NCI-H128 (cell line): ENCODE results near the gene RHOBTB1.

Experiments
- DNase-seq: peaks from one replicate; lab custom pipeline; 2025; ENCODE audit not compliant: unreplicated experiment; lab: John Stamatoyannopoulos, UW

RHOBTB1 gene

DNA sequence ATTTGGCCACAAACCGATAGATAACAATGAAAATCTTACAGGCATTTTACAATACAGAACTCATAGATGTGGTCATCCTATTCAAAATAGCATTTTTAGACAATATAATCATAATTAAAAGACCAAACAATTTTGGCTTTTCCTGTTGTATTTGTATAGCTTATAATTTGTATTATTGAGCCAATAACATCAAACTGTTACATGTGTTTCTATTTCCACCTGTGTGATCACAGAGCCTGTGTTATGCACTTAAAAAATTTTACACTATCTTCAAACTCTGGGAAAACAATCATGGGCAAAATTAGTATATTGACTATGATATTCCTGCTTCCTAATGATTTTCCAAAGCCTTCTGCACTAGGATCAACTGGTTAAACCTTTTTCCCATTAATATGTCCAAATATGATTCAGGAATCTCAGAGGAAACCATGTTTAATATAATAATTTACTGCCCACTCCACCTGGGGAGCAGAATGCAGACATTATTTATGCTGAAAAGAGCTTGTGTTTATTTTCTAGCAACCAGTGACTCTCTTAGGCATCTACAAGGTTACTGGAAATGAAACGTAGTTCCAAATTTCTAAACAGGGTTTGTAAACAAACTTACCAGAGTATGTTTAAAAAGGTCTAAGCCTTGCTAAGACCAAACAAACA, 1.7 kb downstream of the RHOBTB1 start:
- DNase-seq: no peak

DNA sequence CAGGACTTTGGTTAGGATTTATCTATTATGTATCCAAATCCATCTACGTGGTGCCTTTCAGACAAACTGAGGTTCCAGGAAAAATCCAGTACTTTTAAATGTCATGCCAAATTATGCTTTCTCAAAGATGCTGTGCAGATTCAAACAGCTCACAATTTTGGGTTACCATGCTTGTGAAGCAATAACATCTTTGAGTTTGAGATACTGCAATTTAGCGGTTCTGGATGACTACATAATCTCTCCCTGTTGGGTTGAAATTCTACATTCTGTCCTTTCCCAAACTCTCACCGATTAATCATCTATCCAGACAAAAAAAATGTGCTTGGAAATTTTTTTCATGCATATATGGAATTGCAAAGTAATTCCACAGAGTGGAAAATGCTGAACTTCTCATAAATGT, 3.5 kb downstream of the RHOBTB1 start:
- DNase-seq: no peak

DNA sequence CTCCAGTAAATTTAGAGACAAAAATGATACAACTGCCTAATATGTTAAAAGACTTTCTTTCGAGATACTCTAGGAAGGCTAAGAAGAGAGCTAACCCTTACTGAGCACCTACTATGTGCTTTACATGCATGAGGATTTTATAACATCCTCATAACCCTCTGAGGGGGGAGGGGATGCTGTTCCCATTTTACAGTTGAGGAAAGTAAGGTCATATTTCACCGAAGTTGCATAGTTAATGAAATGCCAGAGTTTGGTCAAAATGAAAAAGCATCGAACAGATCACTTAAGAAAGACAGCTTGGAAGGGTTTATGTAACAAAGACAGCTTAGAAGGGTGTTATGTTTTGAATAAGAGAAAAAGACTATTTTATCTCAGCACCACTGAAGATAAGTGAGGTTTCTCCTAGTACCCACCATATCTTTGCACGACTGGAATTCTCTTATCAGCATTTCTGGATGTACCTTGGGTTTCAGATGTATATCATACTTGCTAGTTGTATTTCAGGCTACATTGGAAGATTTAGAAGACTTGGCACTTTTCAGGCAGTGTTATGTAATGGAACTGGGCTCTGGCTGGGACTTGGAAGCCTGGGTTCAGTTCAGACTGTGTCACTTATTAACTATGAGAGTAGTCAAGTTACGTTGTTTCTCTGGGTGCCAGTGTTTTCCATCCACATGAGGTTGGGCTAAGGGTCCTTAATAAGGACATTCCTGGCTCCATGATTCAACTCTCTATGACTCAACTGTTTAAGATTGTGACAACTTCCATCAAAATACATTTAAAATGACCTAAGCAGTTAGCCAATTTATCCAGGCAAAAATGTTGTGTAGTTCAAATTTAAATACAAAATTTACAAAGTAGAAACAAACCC, 6.0 kb downstream of the RHOBTB1 start:
- no peak for DNase-seq

DNA sequence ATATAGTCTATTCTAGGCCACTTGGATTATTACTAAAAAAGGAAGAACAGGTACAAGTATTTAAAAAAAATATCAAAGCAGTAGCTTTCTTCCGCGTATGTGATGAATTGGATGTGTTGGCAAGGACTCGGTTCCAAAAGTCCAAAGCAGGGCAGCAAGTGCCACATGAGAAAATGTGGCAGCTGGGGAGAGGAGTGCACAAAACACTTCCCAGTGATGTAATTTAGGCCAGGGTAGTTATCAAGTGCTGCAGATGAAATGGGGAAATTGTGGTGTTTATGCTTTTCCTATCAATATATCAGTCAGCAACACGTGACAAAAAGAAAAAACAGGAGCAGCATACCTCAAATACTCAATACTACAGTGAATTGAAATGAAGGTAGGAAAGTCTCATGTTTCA, 7.0 kb downstream of the RHOBTB1 start:
- DNase-seq: no peak

DNA sequence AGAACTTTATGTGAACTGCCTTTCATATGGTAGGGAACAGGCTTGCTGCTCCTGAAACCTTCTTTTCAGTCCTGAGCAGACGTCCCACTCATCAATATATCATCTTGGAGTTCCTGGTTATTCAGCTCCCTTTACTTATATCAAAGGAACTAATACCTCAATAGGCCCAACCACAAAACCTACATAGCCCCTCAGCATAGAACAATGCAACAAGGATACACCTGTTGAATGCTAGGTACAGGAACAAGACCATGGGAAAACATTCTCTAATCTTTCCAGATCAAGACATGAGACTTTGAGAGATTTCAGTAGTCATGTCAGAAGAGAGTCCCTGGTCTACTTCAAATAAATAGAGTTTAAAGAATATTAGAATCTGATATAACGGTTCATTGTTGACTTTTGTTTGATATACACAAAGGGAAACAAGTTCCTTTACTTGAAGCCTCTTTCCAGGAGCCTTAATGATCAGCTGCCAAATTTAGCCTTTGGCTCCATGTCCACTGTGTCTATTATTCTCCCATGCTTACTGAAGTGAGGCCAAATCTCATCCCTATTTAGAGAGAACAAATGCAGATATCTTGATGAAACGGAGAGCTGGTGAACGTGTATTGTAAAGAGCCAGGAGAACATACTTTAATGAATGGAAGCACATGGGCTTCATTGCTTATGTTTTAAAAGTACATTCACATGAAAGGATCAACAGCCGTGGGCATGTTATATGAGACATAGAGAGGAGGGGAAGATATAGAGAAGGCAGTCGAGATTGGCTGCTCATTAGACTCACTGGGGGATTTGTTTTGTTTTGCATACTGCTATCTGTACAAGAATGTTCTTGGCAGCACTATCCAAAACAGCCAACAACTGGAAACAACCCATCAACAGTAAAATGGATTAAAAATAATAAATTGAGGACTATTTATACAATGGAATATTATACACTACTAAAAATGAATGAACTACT, 9.5 kb downstream of the RHOBTB1 start:
- no peak for DNase-seq

DNA sequence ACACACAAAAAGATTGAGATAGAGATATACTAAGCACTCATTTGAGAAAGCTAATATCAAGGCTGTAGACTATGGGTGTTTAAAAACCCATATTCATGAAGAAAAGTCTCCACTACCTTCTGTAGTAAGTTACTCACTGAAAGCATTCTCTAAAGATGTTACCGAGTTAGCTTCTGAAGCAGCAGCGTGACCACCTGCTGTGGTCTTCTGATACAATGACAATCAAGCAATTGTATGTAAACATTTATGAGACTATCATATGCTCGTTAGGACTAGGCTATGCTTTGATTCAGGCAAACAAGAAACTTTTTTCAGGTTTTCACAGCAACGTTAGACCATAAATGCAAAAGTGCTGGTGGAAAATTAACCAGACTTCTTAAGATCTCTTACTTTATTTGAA, 11.2 kb downstream of the RHOBTB1 start:
- DNase-seq: no peak

DNA sequence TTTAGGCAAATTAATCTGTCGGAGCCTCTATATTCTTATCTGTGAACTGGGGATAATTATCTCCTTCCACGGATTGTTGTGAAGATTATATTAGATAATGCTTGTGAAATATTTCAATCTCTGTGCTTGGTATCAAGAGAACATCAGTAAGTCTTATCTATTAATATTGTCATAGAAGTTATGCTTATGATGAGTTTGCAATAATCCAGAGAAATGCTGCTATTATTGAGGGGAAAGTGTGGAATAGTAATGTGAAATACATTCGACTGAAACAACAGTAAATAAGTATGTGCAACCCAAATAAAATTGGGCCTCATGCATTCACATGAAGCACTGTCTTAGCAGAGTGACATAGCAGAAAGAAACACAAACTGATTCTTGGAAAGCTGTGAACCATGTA, 13.7 kb downstream of the RHOBTB1 start:
- DNase-seq: no peak

DNA sequence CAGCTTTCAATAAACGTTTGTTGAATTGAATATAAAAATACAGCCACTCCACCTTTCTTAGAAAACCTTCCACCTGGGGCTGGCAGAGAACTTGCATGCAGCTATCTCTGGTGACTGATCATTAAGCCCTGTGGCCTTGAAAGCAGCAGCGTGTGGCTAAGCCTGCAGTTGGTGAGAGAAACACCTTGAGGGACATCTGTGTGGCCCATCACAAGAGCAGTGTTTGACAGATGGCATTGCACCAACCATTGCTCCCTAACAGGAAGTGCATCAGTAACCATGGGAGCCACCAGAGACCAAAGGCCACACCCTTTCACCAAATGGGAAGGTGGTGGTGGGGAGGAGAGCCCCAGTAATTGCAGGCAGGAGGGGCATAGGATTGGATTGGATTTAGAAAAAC, 22.4 kb downstream of the RHOBTB1 start:
- DNase-seq: no peak

GRCh38 chr10:60920479-60920878, 23.5 kb downstream of the RHOBTB1 start:
- DNase-seq: no peak

GRCh38 chr10:60919551-60919950, 24.4 kb downstream of the RHOBTB1 start:
- DNase-seq: no peak

GRCh38 chr10:60917331-60918280, 26.4 kb downstream of the RHOBTB1 start:
- DNase-seq: no peak

- no peak for DNase-seq
Observed at GRCh38 chr10:60916025-60916424, 28.0 kb downstream of the RHOBTB1 start.

GRCh38 chr10:60914690-60915141, 29.3 kb downstream of the RHOBTB1 start:
- DNase-seq: no peak

DNA sequence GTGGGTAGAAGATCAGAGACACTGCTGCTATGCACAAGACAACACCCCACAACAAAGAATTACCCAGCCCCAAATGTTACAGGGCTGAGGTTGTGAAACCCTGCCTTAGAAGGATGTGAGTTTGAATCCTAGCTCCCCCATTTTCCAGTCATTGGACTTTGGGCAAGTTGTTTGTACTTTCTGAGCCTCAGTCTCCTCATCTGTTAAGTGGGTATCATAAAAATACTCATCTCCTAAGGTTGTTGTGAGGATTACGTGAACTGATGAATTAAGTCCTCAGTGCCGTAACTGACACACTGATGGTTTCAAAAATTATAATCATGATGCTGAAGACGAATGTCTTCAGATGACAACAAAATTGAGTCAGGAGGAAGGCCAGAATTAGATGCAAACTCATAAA, 30.3 kb downstream of the RHOBTB1 start:
- DNase-seq: no peak

DNA sequence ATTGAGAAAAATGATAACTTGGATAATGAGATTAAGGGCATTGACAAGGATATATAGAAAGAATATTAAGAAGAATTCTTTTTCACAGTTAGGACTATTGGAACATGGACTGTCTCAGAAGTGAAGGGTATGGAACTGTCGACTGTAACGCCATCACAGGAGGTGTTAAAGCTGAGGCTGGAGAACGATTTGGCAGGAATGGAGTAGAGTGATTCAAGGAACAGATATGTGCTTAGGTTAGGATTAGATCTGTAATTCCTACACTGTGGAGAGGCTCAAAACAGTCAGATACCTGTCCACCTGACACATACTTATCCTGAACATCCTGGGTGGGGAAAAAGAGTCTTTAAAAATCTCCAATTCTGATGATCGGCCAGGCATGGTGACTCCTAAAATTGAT, 30.9 kb downstream of the RHOBTB1 start:
- DNase-seq: no peak

GRCh38 chr10:60911715-60912114, 32.3 kb downstream of the RHOBTB1 start:
- DNase-seq: no peak

DNA sequence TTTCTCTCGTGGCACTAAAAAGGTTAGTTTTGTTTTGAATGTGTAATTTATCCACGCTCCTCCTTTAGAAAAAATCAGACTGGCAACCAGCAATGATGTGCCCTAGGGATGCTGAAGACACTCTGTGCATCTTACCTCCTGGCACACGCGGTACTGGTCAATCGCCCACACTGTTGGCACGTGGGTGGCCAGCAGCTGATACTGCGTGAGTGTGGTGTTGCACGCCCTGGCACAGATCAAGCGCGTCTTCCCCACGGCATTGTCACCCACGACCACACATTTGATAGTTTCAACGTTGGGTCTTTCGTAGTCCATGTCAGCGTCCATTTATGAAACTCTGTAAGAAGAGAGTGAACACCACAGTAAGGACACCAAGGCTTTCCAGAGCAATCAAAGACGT, 32.8 kb downstream of the RHOBTB1 start:
- DNase-seq: no peak

DNA sequence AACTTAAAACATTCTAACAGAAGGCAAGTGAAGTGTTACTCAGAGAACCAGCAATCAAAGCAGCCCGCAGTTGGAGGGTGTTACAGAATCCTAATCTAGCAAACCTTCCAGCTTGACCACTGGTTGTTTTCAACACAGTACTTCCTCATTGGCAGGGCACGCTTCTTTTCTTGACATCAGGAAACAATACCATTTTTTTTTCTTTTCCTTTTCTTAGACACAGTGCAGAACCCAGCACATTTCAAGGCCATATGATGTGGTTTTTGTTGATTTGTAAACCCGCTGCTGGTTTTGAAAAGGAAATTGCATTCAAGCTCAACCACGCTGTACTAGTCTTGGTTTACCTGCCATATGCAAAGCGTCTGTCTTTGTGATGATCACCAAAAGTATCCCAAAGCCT, 33.4 kb downstream of the RHOBTB1 start:
- no peak for DNase-seq

DNA sequence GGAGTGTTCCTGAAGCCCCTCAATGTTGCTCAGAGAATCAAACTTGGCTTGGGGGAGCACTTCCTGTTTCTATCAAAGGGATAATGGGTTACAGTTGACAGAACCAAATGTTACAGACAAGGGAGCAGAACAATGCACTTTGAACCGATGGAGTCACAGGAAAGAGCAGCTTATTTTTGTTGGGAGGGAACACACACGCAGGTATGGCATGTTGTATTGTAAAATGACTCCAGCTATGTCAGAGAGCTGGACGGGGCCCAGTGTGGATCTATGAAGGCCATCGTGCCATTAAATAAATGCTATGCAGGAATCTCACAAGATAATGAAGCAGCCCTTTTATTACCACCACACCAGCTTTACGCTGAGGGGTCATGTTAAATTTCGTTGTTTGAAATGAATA, 35.1 kb downstream of the RHOBTB1 start:
- no peak for DNase-seq

GRCh38 chr10:60908031-60908430, 36.0 kb downstream of the RHOBTB1 start:
- DNase-seq: no peak
